Nucleus accumbens (tissue), 56 donors: ENCODE results near the gene SNX30.

ENCODE experiments used
- DNase-seq, 56 donors: peaks; one replicate each; lab custom pipeline; 2025; lab: John Stamatoyannopoulos, UW

SNX30 gene

DNA sequence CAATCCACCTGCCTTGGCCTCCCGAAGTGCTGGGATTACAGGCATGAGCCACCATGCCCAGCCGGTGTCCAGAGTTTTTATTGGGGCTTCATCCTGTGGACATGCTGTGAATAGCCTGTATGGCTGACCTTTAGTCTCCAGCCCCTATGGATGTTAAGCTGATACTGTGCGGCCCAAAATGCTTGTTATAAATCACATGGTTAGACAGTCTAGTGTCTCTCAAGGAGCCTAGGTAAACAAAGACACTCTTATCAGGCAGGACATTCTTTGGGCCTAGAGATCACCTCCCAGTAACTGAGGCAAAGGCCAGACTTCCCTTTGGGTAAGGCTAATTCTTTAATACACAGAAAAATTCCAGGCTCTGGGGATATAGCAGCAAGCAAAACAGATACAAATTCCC, 162.1 kb downstream of the SNX30 start:
- DNase-seq, result no peak

DNA sequence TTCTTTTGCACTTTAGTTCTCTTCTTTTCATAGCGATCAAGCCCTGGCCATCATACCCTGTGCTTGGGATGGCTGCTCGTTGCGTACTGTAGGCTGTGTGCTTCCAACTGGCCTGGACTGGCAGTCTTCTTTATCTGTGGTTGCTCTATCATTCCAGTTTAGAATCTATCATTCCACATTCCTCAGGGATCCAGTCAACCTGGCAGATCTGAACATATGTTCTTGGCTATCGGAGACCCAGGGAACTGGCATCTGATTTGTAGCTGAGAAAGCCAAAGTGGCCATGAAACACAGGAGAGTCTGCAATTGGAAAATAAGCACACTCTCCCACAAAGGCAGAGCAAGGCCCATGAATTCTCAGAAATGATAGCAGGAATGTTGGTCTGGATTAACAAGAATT, 162.8 kb downstream of the SNX30 start:
- no peak for DNase-seq

DNA sequence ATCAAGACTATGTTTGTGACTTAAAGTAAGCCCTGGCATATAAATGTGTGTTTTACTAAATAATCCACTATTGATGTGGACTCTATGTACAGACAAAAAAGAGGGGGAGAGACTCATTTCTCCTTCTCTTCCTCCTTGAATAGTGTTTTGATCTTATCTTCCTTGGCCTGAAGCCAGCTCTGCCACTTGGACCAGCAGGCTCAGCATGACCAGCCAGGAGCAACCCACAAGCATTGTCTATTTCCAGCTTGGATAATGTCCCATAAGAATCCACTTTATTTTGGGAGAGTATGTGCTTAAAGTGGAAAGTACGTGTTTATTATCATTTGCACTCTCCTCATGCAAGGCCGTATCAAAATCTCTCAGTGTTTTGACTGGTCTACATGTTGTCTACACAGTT, 164.0 kb downstream of the SNX30 start:
- DNase-seq, result no peak

DNA sequence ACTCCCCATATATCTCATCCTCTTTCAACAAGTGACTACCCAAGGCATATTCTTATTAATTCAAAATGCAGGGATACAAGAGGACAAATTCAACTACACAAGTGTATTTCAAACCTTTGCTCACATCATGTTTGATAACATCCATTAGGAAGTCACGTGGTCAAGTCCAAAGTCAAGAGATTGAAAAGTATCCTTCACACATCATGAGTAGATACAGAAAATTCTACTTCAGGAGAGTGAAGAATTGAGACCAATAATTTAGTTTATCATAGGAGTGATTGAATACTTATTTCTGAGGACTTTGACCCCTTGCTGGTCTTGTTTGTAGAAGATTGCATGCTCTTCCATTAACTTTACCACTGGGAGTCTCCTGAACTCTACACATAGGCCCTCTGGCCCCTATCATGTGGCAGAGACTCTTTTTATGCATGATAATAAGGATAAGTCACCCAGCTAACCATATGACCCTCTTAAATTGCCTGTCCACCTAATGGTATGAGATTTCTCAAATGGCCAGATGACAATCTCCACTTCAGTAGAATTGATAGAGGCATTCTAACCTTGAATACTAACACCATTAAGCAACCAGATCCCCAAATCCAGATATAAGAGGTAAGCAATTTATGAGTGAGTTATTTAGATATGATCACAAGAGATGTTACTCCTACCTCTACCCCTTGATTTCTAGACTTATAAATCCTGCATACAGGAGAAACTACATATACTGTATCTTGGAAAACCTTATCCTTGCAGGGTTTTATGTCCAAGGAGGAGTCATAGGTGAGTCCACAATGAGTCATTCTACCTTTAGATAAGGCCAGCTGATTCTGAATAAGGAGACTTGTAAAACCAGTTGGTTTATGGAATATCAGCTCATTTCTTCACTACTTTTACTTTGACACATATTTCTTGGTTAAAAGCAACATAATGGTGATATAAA, 166.8 kb downstream of the SNX30 start:
- no peak for DNase-seq

DNA sequence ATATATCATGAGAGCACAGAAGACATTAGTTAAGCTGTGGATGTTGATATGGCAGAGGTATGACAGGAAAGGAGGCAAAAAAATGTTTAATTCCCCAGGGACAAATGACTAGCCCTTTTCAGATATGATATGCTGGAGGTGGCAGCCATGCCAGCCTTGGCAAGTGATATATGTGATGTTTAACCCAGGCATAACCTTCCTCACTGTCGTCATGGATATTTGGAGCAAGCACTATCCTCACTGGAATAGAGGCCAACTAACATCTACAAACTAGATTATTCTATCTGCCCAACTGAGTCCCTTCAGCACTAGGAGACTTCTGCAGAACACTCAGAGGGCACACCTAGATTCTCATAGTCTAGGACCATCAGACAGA, 167.4 kb downstream of the SNX30 start:
- no peak for DNase-seq

DNA sequence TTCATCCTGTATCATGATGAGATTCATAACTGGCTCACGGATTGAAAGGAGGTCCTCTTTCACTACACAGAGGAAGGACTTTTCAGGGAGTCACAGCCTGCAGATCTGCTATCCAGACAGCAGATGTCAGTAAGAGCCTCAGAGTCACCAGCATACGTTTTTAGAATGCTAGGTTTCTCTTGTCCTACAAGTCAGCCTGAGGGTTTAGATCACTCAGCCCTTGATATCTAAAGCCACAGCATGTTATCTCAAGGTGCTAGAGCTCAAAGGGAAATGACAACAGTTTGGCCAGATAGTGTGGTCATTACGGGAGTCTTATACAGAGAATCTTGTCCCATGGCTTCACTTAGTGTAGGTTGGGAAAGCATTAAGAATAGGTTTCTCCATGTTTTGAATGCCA, 171.0 kb downstream of the SNX30 start:
- DNase-seq, result peak in 7 of 56 donors; percentile 0 to 7 (median 4)
